Sigmoid colon (tissue), 4 donors: Measurements from ENCODE around the gene TOMM7.

Experiments
- CTCF ChIP-seq, 4 experiments: fragments of 450-650 bp in 3 of 4; fragments of 200-600 bp in 1 of 4; IDR thresholded peaks; one replicate each; pipeline ENCODE4 v1.5.1; 2016 to 2019; ENCODE audit warnings: antibody characterized with exemption in 4 of 4, mild to moderate bottlenecking in 3 of 4, moderate library complexity in 2 of 4
- POLR2AphosphoS5 ChIP-seq, 4 donors: sonication (generic); formaldehyde crosslinking; IDR thresholded peaks; one replicate each; pipeline ENCODE4 v1.6.1; 2017; ENCODE audit warnings: antibody characterized with exemption in 4 of 4

- no peak for TF ChIP-seq CTCF (IDR thresholded peaks at IDR 0.05)
- TF ChIP-seq POLR2AphosphoS5 (IDR thresholded peaks at IDR 0.05): no peak
Measured at GRCh38 chr7:22781230-22781711, 41.4 kb downstream of the TOMM7 start.
